GM19452 (cell line): ENCODE data around the gene TMEM63A.

Source experiments
- ATAC-seq: cut with Tn5 transposase; IDR thresholded peaks from one replicate; pipeline ENCODE4 v1.9.1; 2021; ENCODE audit not compliant: unreplicated experiment

The TMEM63A gene

GRCh38 chr1:225886159-225887029 lies 4.2 kb upstream of the TMEM63A start:
- no peak for ATAC-seq

DNA sequence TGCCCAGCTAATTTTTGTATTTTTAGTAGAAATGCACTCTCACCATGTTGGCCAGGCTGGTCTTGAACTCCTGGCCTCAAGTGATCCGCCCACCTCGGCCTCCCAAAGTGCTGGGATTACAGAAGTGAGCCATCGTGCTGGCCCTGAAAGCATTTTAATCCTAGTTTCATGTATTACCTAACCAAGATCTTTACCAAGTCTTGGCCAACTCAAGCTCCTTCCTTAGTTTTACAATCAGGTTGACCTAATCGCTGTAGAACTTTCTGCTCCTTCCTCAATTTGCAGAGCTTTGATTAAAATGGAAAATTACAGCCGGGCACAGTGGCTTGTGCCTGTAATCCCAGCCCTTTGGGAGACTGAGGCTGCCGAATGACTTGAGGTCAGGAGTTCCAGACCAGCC lies 3.2 kb upstream of the TMEM63A start:
- ATAC-seq = no peak

DNA sequence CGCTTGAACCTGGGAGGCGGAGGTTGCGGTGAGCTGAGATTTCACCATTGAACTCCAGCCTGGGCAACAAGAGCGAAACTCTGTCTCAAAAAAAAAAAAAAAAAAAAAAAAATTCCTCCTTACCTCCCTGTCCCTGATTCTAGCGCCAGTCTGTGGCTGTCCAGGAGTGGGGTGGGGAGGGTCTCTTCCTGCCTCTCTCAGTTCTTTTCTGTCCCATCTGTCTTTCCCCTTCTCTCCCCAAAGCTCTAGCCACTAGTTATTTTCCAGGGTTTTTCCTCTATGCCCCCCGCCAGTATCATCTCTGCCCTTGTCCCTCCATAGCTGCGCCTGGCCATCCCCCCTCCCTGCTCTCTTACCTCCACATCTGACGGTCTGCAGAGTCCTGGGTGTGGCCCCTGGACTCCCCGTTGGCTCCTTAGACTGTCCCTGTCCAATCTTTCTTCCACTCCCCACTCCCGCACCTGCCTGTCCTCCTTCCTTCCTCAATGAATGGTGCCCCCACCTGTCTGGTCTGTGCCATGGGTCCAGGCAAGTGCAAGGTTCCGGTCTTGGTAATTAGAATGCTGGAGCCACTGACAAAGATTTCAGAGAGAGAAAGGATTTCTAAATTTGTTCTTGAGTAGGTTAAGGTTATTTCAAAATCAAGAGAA lies 1.6 kb upstream of the TMEM63A start:
- ATAC-seq = no peak

- ATAC-seq = peak; percentile 26
Observed at GRCh38 chr1:225882694-225883615, 775 bp upstream of the TMEM63A start.

DNA sequence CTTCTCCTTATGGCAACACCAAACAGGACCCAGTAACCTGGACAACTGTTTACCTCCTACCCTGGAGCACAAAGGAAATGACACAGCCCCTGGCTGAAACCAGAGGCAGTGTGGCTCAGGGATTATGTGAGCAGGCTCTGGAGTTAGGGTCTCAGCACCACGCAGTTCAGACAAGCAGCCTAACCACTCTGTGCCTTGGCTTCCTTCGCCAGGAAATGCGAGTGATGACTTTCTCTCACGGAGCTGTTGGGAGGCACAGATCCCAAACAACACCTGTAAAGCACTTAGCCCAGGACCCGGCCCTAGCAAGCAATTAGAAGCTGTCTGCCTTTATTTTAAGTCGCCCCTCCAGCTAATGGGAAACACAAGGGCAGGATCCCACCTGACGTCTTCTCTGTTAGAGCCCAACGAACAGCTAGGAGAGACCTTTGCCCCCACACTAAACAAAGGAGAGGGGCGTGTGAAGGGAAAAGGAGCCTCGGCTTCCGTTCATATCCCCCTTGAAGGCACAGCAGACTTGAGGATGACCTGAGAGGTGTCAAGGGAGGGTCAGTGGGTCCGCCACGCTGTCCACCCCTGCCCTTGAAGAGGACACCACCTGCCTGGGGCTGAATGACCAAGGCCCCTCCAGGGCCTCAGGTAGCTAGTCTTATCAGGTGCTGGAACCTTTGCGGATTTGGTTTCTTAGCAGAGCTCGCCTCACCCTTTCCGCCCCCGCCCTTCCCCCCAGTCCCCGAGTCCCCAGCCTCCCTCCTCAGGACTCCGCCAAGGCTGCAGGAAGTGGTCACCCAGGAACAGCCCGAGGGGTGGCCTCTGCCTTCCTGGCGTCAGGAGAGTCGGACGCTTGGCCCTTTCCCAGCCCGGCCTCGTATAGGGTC lies 860 bp downstream of the TMEM63A start:
- ATAC-seq = no peak

DNA sequence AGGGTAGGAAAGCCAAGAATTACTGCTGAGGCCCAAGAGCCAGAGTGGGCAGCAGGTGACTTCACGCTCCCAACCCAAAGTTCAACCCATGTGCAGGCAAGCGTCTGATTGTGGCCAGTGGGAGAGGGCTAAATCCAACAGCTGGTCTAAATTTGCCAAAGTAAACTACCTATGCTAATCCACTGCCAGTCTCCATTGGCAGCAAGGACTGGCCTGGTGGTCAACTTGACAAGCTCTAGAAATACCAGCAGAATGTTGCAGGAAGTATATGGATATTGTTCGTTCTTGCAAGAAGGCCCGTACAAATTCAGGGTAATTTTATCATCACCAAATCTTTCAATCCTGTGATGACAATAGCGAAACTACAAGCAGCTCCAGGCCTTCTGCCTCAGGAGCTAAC lies 1.5 kb downstream of the TMEM63A start:
- ATAC-seq = no peak

DNA sequence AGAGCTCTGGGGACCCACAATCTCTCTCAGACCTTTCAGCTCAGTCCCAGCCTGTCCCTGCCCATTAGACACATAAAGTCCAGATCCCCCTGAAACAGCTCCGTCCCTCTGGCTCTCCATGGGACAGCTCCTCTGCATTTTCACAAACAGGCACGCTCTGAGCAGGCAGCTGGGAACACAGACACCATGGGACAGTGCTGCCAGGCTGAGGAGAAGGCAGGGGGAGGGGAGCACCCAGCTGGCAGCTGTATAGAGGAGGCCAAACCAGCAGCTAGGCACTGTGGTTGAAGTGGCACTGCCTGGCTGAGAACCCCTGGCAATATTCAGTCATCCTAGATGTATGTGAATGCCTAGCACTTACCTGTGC lies 2.0 kb downstream of the TMEM63A start:
- ATAC-seq = no peak

- no peak for ATAC-seq
Observed at GRCh38 chr1:225879521-225880221, 2.5 kb downstream of the TMEM63A start.

- no peak for ATAC-seq
Observed at GRCh38 chr1:225878282-225878681, 3.9 kb downstream of the TMEM63A start.

DNA sequence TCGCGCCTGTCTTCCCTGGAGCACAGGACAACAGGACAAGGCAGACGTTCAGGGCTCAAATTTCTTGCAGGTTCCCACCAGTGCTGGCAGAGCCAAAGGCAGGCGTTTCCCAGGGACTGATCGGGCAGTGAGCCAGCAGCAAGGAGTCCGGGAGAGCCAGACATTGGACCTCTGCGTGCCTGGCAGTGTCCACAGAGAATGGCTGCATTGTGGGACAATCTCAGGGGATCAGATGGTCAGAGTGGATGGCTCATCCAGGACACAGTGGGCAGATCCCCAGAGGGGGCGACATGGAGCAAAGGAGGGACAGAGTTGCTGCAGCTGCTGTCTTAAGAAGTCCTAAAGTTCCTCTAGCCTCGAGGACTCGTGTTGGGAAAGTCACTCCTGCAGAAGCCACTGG lies 4.6 kb downstream of the TMEM63A start:
- ATAC-seq = no peak

GRCh38 chr1:225876900-225877510 lies 5.2 kb downstream of the TMEM63A start:
- no peak for ATAC-seq

GRCh38 chr1:225875044-225875815 lies 7.0 kb downstream of the TMEM63A start:
- ATAC-seq = no peak

GRCh38 chr1:225874431-225874830 lies 7.7 kb downstream of the TMEM63A start:
- no peak for ATAC-seq

DNA sequence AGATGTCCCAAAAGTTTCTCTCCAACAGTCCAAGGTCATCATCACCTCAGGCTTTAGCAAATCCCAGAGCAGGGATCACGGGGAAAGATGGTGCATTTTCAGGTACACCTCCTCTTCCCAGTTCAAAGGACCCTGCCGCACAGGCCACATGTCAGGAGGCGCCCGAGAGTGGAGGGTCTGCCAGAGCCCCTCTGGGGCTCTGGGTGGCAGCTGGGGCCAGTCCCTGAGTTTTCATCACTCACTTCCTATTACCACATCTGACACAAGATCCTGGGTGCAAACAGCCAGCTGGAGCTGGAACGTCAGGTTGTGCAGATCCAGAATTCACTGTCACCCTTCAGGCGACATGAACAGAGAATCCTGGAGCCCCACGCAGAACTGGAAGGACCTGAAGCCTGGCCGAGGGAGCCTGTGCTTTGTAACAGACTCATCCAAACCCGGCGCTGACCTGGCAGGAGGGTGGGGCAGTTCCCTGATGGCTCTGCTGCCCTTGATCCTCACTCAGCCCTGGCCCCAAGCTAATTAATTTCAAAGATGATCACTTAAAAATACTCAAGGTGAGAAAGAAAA lies 8.8 kb downstream of the TMEM63A start:
- no peak for ATAC-seq

- no peak for ATAC-seq
Observed at GRCh38 chr1:225872075-225872430, 10.1 kb downstream of the TMEM63A start.

DNA sequence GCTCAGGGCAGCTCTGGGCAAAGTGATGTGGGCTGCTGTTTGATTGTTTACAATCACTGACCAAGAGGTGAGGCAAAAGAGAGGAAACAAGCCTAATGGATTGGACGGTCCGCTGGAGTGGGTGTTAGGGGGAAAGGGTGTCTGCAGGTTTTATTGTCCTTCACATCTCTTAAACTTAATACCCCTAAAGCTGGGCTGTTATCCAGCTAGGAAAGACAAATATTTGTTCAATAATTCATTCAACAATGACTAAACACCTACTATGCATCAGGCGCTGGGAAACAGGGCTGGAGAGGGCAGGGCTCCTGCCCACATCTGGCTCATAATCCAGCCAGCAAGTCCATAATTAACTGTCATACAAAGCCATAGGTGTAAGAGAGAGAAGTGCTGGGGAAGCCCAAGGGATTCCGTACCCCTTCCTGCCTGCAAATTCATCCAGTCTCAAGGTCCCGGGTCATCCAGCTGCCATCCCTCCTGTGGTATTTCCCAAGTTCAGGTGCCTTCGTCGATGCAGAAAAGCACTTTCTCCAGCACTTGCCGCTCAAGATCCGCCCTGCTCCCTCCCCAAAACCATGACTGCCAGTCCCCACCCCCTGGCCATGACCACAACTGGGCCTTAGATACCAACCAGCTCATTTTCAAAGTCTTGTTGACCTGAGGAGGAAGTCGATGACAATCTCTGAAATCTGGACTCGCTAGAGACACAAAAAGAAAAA lies 10.7 kb downstream of the TMEM63A start:
- ATAC-seq = no peak

GRCh38 chr1:225870911-225871310 lies 11.3 kb downstream of the TMEM63A start:
- ATAC-seq = no peak
